ENCODE measurements around the gene IGFALS.
A peak's percentile ranks its signal among the peaks of the same experiment; 100 is the strongest.

GRCh38 chr16:1812732-1813163, 19.2 kb upstream of the IGFALS start:
- TF ChIP-seq CTCF (IDR thresholded peaks at IDR 0.05) (peak in 1 of 3 donors; percentile 43), POLR2A (IDR thresholded peaks at IDR 0.05) (no peak), EP300 (IDR thresholded peaks at IDR 0.05) (no peak)

All from ovary (tissue), 3 donors.